DND-41 (cell line): ENCODE results near the gene GPX5.

Source experiments
- ATAC-seq: fragments of 200-7000 bp; cut with Tn5 transposase; 3 replicates; pipeline ENCODE4 v1.9.1; 2021; ENCODE audit warnings: low read depth; ENCODE audit not compliant: insufficient read depth
- DNase-seq: peaks from one replicate; pipeline ENCODE4 v3.0.0-alpha.2; 2020
- H2AFZ ChIP-seq: 2 replicates; pipeline ENCODE4 v1.6.0; 2012; ENCODE audit warnings: low read depth, low read length
- H3K27ac ChIP-seq: 2 replicates; pipeline ENCODE4 v1.5.1; 2012; ENCODE audit warnings: low read length, inconsistent platforms
- H3K27me3 ChIP-seq: fragments of 200-600 bp; sonication (generic); 2 replicates; pipeline ENCODE4 v1.6.0; 2012; ENCODE audit warnings: low read length, mild to moderate bottlenecking, inconsistent platforms; ENCODE audit not compliant: insufficient read depth, poor library complexity
- H3K36me3 ChIP-seq: 2 replicates; pipeline ENCODE4 v1.5.1; 2012; ENCODE audit warnings: low read length, inconsistent platforms; ENCODE audit not compliant: insufficient read depth
- H3K4me1 ChIP-seq: 2 replicates; pipeline ENCODE4 v1.5.1; 2012; ENCODE audit warnings: mild to moderate bottlenecking, low read length; ENCODE audit not compliant: insufficient read depth
- H3K4me2 ChIP-seq: 2 replicates; pipeline ENCODE4 v1.6.0; 2012; ENCODE audit warnings: mild to moderate bottlenecking, moderate library complexity, low read length, inconsistent platforms; ENCODE audit not compliant: insufficient read depth
- H3K4me3 ChIP-seq, 2 experiments: fragments of 200-600 bp in 1 of 2; shearing (Covaris generic) in 1 of 2; 2 replicates each; pipeline ENCODE4 v1.5.1; 2012 to 2016; ENCODE audit warnings: inconsistent platforms in 2 of 2, low read length in 2 of 2, mild to moderate bottlenecking in 2 of 2, low read depth in 1 of 2, moderate library complexity in 1 of 2
- H3K79me2 ChIP-seq: 2 replicates; pipeline ENCODE4 v1.6.0; 2012; ENCODE audit warnings: low read length, inconsistent platforms; ENCODE audit not compliant: insufficient read depth
- H3K9ac ChIP-seq: 2 replicates; pipeline ENCODE4 v1.6.0; 2012; ENCODE audit warnings: low read depth, mild to moderate bottlenecking, inconsistent platforms, low read length, moderate library complexity
- H3K9me3 ChIP-seq: 2 replicates; pipeline ENCODE4 v1.5.1; 2012; ENCODE audit warnings: low read length, moderate library complexity, mild to moderate bottlenecking, inconsistent platforms; ENCODE audit not compliant: insufficient read depth, severe bottlenecking
- H4K20me1 ChIP-seq: 2 replicates; pipeline ENCODE4 v1.6.0; 2012; ENCODE audit warnings: low read length; ENCODE audit not compliant: insufficient read depth
- EZH2 ChIP-seq: IDR thresholded peaks from 3 replicates; pipeline ENCODE4 v1.6.1; 2012; ENCODE audit warnings: borderline replicate concordance, low read depth, mild to moderate bottlenecking, moderate library complexity, low read length, inconsistent platforms; ENCODE audit not compliant: severe bottlenecking
- TF ChIP-seq, protein P1 (sequence below): IDR thresholded peaks from 2 replicates; pipeline ENCODE4 v1.5.1; 2012; ENCODE audit warnings: borderline replicate concordance, low read length, moderate library complexity, mild to moderate bottlenecking; ENCODE audit not compliant: poor library complexity, severe bottlenecking; ENCODE audit errors: extremely low read depth

Gene GPX5

GRCh38 chr6:28530777-28531176, 5.1 kb downstream of the GPX5 start:
- Histone ChIP-seq H4K20me1 (no peaks in the 10 kb centered on the region), H3K4me1 (peaks cover 3% of the 10 kb centered on the region; the same call in 1 of the 2 replicates), H3K27me3 (peaks cover 14% of the 10 kb centered on the region), H2AFZ (no peak overlapping the region), H3K27ac (no peak overlapping the region), H3K4me3 (no peak overlapping the region), H3K4me2 (no peak overlapping the region), H3K36me3 (no peaks in the 10 kb centered on the region), H3K79me2 (no peaks in the 10 kb centered on the region), H3K9ac (no peak overlapping the region), H3K9me3 (no peaks in the 10 kb centered on the region)
- ATAC-seq, result no peak
- DNase-seq, result no peak
- TF ChIP-seq EZH2, result no peak
- TF ChIP-seq, protein P1, sequence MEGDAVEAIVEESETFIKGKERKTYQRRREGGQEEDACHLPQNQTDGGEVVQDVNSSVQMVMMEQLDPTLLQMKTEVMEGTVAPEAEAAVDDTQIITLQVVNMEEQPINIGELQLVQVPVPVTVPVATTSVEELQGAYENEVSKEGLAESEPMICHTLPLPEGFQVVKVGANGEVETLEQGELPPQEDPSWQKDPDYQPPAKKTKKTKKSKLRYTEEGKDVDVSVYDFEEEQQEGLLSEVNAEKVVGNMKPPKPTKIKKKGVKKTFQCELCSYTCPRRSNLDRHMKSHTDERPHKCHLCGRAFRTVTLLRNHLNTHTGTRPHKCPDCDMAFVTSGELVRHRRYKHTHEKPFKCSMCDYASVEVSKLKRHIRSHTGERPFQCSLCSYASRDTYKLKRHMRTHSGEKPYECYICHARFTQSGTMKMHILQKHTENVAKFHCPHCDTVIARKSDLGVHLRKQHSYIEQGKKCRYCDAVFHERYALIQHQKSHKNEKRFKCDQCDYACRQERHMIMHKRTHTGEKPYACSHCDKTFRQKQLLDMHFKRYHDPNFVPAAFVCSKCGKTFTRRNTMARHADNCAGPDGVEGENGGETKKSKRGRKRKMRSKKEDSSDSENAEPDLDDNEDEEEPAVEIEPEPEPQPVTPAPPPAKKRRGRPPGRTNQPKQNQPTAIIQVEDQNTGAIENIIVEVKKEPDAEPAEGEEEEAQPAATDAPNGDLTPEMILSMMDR, result no peak

DNA sequence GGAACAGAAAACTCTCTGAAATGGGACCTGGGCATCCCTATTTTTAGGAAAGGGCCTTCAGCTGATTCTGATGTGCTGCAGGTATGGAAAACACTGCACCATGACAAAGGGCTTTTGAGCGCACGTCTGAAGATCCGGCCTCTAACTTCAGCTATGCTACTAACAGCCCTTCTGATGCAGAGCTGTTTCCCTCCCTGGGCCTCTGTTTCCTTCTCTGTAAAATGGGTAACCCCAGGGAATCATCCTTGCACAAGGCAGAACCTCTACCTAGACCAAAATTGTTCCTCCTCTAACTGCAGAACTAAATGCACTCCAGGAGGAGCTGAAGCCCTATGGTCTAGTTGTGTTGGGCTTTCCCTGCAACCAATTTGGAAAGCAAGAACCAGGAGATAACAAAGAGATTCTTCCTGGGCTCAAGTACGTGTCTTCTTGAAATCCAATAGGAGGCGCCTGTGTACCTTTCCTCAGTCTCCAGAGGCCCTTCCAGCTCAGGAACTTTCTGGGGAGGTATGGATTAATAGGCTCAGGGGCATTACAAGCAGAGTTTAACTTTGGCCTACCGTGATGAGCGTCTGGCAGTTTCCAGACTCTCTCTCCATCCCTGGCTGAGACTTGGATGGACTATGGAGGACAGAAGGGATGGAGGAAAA, 5.9 kb downstream of the GPX5 start:
- no peak for DNase-seq

GRCh38 chr6:28534306-28534705, 8.6 kb downstream of the GPX5 start:
- H3K9me3 ChIP-seq, result no peaks in the 10 kb centered on the region
- no peaks in the 10 kb centered on the region for H3K27me3 ChIP-seq
- H3K4me3 ChIP-seq, result no peak overlapping the region
- no peak overlapping the region for H2AFZ ChIP-seq
- H3K27ac ChIP-seq, result no peak overlapping the region
- DNase-seq, result no peak
- ATAC-seq, result no peak
- no peaks in the 10 kb centered on the region for H4K20me1 ChIP-seq
- H3K4me1 ChIP-seq, result no peaks in the 10 kb centered on the region
- H3K36me3 ChIP-seq, result no peaks in the 10 kb centered on the region
- TF ChIP-seq, protein P1, result no peak
- TF ChIP-seq EZH2, result no peak
- no peaks in the 10 kb centered on the region for H3K79me2 ChIP-seq
- no peak overlapping the region for H3K9ac ChIP-seq
- no peak overlapping the region for H3K4me2 ChIP-seq

More for the DNA sequence above, 5.9 kb downstream of the GPX5 start:
- Histone ChIP-seq H4K20me1 (no peaks in the 10 kb centered on the region), H3K27ac (no peak overlapping the region), H3K4me2 (no peak overlapping the region), H3K9me3 (no peaks in the 10 kb centered on the region), H3K36me3 (no peaks in the 10 kb centered on the region), H3K27me3 (peaks cover 6% of the 10 kb centered on the region), H3K4me1 (no peaks in the 10 kb centered on the region), H2AFZ (no peak overlapping the region), H3K9ac (no peak overlapping the region), H3K79me2 (no peaks in the 10 kb centered on the region), H3K4me3 (no peak overlapping the region)
- TF ChIP-seq EZH2, result no peak
- TF ChIP-seq, protein P1, result peak; percentile 21
- ATAC-seq, result no peak

DNA sequence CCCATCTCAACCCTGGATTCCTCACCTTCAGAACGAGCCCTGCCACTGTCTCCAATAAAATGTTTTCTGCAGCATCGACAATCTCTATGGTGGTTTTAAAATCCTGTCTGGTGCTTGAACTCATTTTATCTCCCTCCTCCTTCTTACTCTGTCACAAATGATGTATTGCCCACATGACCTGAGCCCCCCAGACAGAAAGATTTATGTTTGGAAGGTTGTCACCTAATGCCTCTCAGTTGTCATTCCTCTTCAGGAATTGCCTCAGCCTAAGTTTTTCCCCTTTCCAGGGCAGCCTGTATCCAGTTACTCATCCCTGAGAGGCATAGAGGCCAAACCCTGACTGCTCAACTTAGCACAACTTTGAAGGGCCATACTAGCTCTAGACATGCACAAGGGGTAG, 9.2 kb downstream of the GPX5 start:
- H3K9ac ChIP-seq, result no peak overlapping the region
- no peak for ATAC-seq
- H3K27ac ChIP-seq, result no peak overlapping the region

More for the DNA sequence above, 9.2 kb downstream of the GPX5 start:
- no peak for DNase-seq
- no peaks in the 10 kb centered on the region for H3K79me2 ChIP-seq
- no peaks in the 10 kb centered on the region for H3K9me3 ChIP-seq
- no peaks in the 10 kb centered on the region for H3K27me3 ChIP-seq
- H3K36me3 ChIP-seq, result no peaks in the 10 kb centered on the region
- no peak overlapping the region for H3K4me2 ChIP-seq
- no peak overlapping the region for H3K4me3 ChIP-seq
- TF ChIP-seq, protein P1, result no peak
- no peak for TF ChIP-seq EZH2
- no peak overlapping the region for H2AFZ ChIP-seq
- H3K4me1 ChIP-seq, result no peaks in the 10 kb centered on the region
- no peaks in the 10 kb centered on the region for H4K20me1 ChIP-seq
